ENCODE results near the gene MAPK8IP1. TPM values are rescaled to one million over a fixed set of nuclear protein-coding genes. Genes with fewer than 3 reads are reported as not detected.
"Not testable (repeated sequence)": the region's sequence is repeated elsewhere in the genome, so short reads cannot be mapped to it uniquely, and the experiment has no call there.

MAPK8IP1 gene
- total RNA-seq, 2 experiments from 2014 or later: 0.91 to 1.0 TPM

GRCh38 chr11:45904309-45904915 lies 19.0 kb downstream of the MAPK8IP1 start:
- POLR2A ChIA-PET: no interaction called here
- CTCF ChIA-PET: no interaction called here

- CTCF ChIA-PET: no interaction called here
Measured at GRCh38 chr11:45905095-45905494, 19.6 kb downstream of the MAPK8IP1 start.

GRCh38 chr11:45905576-45905975 lies 20.1 kb downstream of the MAPK8IP1 start:
- CTCF ChIA-PET, POLR2A ChIA-PET: not testable (repeated sequence)

More at GRCh38 chr11:45905095-45905494, 19.6 kb downstream of the MAPK8IP1 start:
- POLR2A ChIA-PET: no interaction called here

DNA sequence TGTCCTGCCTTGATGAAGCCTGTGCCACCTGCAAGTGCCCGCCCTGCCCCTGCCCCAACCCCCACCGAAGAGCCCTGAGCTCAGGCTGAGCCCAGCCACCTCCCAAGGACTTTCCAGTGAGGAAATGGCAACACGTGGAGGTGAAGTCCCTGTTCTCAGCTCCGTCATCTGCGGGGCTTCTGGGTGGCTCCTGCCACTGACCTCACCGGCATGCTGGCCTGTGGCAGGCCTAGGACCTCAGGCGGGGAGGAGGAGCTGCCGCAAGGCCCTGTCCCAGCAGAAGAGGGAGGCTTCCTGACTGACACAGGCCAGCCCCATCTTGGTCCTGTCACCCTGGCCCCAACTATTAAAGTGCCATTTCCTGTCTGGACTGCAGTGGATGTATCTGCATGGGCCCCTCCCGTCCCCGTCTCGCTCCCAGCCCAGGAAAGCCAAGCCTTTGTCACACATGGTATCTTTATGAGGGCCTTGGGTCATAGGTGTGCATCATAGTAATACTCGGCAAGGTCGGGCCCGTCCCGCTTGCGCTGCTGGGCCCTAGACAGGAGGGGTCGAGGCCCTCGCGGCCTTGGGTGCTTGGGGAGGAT lies 20.7 kb downstream of the MAPK8IP1 start:
- CTCF ChIA-PET: no interaction called here
- POLR2A ChIA-PET: no interaction called here

- POLR2A ChIA-PET: no interaction called here
- CTCF ChIA-PET: no interaction called here
Measured at GRCh38 chr11:45906965-45907611, 21.6 kb downstream of the MAPK8IP1 start, which contains the start of gene FREY1. Gene FREY1, minus strand, starts transcription at chr11:45907271. Its CDS starts 26 bp downstream, at chr11:45907245.

GRCh38 chr11:45907911-45908370 lies 22.5 kb downstream of the MAPK8IP1 start:
- ChIA-PET POLR2A (no interaction called here), CTCF (no interaction called here)

GRCh38 chr11:45909594-45910475 lies 24.4 kb downstream of the MAPK8IP1 start:
- ChIA-PET POLR2A (no interaction called here), CTCF (no interaction called here)

GRCh38 chr11:45910623-45911022 lies 25.2 kb downstream of the MAPK8IP1 start:
- ChIA-PET CTCF (no interaction called here), POLR2A (no interaction called here)

DNA sequence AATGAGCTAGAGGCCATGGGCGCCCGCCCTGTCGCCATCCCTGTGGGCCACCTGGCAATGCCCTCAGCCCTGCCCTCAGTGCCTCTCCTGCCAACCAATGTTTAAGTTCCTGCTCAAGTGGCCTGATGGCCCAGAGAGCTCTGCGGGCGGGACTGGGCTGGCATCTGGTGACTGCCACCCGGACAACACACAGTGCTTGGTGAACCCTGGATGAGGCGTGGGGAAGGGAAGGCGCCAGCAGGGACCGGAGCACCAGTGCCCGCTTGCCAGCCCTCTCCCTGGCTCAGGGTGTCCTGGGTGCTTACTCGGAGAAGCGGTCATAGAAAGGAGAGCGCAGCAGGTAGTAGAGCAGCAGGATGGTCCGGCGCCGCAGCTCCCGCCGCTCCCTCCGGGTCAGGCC lies 28.1 kb downstream of the MAPK8IP1 start:
- ChIA-PET POLR2A (no interaction called here), CTCF (no interaction called here)

DNA sequence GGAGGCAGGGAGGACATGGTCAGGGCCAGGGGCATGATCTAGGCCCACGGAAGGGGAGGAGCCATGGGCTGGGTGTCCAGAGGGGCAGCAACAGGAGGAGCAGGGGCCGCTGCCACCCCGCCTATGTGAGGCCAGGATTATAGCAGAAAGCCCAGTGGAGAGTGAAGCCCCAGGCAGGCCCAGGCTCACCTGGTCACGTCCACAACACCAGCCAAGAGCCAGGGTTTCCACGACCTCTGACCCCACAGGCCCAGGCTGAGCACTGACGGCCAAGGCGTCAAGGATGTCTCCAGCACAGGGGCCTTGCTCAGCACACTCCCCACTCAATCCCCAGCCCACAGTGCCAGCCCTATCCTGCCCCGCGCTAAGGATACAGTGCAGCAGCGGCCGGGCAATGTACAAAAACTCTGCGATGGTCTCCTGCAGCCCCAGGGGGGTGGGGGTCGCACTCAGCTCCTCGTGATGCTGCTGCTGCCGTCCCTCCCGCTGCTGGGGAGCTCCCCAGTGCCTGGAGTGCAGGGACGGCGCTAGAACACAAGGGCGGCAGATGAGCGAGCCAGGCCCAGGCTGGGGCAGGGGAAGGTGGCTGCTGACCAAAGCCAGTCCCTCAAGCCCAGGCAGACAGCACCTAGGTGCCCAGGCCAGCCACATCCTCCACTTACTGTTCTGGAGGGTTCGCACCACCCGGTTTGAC lies 28.6 kb downstream of the MAPK8IP1 start:
- CTCF ChIA-PET: no interaction called here

DNA sequence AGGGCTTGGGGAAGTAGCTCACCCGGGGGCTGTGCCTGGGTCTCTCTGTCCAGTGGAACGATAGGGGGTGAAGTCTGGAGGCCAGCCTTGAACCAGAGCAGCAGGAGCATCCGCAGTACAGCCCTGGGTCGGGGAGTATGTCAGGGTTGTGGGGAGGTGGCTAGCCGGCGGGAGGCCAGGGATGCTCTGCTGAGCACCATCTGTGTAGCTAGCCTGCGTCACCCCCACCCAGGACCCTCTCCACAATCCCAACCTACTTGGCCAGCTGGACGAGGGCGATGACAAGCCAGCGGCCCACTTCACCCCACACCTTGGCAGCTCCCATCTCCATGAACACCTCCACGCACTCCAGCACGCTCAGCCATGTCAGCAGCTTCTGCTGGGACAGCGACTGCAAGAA lies 30.0 kb downstream of the MAPK8IP1 start:
- ChIA-PET POLR2A (no interaction called here), CTCF (no interaction called here)

More for the DNA sequence above, 28.6 kb downstream of the MAPK8IP1 start:
- POLR2A ChIA-PET: no interaction called here

GRCh38 chr11:45917286-45917622 lies 31.8 kb downstream of the MAPK8IP1 start:
- ChIA-PET CTCF (interaction anchor here (1.7 kb wide), 1 partner anchor 19 kb away, joined by 4 read pairs; no protein-coding TSS in a partner anchor), POLR2A (interaction anchor here (1.0 kb wide), 1 partner anchor 112 kb away, joined by 5 read pairs; the partner anchor contains the start of gene SLC35C1)

- CTCF ChIA-PET: interaction anchor here (0.7 to 1.7 kb wide), 4 partner anchors 13 to 71 kb away, joined by 3 to 4 read pairs (median 4); partner anchors contain the start of gene CRY2
- POLR2A ChIA-PET: interaction anchor here (0.6 to 1.0 kb wide), 5 partner anchors 13 to 204 kb away, joined by 3 to 7 read pairs (median 3); partner anchors contain the start of gene SLC35C1
Measured at GRCh38 chr11:45917623-45918330, 32.3 kb downstream of the MAPK8IP1 start, which contains the start of gene PEX16. Gene PEX16, minus strand, starts transcription at chr11:45917877. Its CDS starts 66 bp downstream, at chr11:45917811.

- CTCF ChIA-PET: interaction anchor here (0.7 to 1.7 kb wide), 4 partner anchors 12 to 72 kb away, joined by 3 to 4 read pairs (median 4); partner anchors contain the start of gene CRY2
- POLR2A ChIA-PET: interaction anchor here (0.6 to 1.0 kb wide), 5 partner anchors 13 to 203 kb away, joined by 3 to 7 read pairs (median 3); partner anchors contain the start of gene SLC35C1
Measured at GRCh38 chr11:45918331-45918941, 33.0 kb downstream of the MAPK8IP1 start.

DNA sequence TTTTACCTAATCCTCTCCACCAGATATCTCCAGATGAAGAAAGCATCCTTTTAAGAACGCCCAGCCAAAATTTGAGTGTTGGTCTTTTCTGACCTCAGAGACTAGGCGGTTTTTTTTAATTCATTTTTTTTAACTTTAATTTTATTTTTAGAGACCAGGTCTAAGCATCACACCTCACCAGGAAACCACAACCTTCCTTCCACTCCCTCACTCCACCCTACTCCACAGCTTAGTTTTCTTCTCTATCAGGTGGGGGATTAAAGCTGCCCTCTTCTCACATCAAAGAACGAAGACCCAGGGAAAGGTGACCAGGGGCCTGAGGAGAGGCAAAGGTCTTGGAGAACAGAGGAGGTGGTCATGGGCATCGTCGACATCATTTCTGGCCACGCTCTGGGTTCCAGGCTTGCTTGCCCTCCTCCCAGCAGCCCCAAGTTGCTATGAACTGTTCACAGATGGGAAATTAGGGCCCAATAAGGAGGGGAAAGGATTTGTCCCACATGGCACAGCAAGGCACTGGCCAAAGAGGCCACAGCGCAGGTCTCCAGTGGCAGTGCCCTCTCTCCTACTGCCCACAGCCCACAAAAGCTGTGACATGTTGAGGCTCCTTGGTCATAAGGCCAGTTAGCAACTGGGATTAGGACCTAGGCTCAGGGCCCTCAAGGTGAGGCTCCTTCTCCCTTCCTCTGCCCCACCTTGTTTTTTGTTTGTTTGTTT lies 33.7 kb downstream of the MAPK8IP1 start:
- ChIA-PET POLR2A (no interaction called here), CTCF (interaction anchor here (1.0 to 1.3 kb wide), 2 partner anchors 12 to 72 kb away, joined by 3 read pairs; partner anchors contain the start of gene CRY2)

- ChIA-PET CTCF (no interaction called here), POLR2A (no interaction called here)
Measured at GRCh38 chr11:45919806-45920530, 34.5 kb downstream of the MAPK8IP1 start.

Data from activated CD8-positive, alpha-beta memory T cell treated with anti-CD3 and anti-CD28 coated beads for 36 hours (primary cell).